Neuronal stem cell (in vitro differentiated cells): Measurements from ENCODE around the gene DNTTIP2.

Experiments
- DNase-seq: peaks from one replicate; pipeline ENCODE4 v3.0.0-alpha.2; 2013; ENCODE audit warnings: low spot score
- H2AFZ ChIP-seq: one replicate; pipeline ENCODE4 v1.6.1; 2013; ENCODE audit warnings: mild to moderate bottlenecking, low read length, inconsistent platforms
- H2AK5ac ChIP-seq: 2 replicates; pipeline ENCODE4 v1.6.1; 2013; ENCODE audit warnings: low read depth, mild to moderate bottlenecking, inconsistent platforms, low read length, moderate library complexity, mixed read lengths
- H2BK120ac ChIP-seq: 2 replicates; pipeline ENCODE4 v1.6.1; 2013; ENCODE audit warnings: low read depth, mild to moderate bottlenecking, inconsistent platforms, low read length, moderate library complexity, mixed read lengths
- H2BK12ac ChIP-seq: one replicate; pipeline ENCODE4 v1.6.1; 2013; ENCODE audit warnings: low read length, inconsistent platforms
- H2BK15ac ChIP-seq: 2 replicates; pipeline ENCODE4 v1.6.1; 2013; ENCODE audit warnings: mild to moderate bottlenecking, low read length, inconsistent platforms, mixed read lengths
- H2BK5ac ChIP-seq: one replicate; pipeline ENCODE4 v1.6.1; 2013; ENCODE audit warnings: inconsistent platforms, mild to moderate bottlenecking, low read length, moderate library complexity
- H3K14ac ChIP-seq: one replicate; pipeline ENCODE4 v1.6.1; 2013; ENCODE audit warnings: low read length, inconsistent platforms
- H3K18ac ChIP-seq: 2 replicates; pipeline ENCODE4 v1.6.1; 2013; ENCODE audit warnings: low read length, inconsistent platforms
- H3K23ac ChIP-seq: 2 replicates; pipeline ENCODE4 v1.6.1; 2013; ENCODE audit warnings: low read depth, mild to moderate bottlenecking, mixed read lengths, low read length, inconsistent platforms; ENCODE audit not compliant: poor library complexity
- H3K27ac ChIP-seq: replicated peaks from 3 replicates; pipeline ENCODE4 v1.5.1; 2013; ENCODE audit warnings: low read length, inconsistent platforms
- H3K27me3 ChIP-seq, 3 experiments: 2 replicates each; pipeline ENCODE4 v1.6.1; 2013; ENCODE audit warnings: low read length in 3 of 3, mild to moderate bottlenecking in 2 of 3, inconsistent platforms in 1 of 3, low read depth in 1 of 3, mixed read lengths in 1 of 3, moderate library complexity in 1 of 3; ENCODE audit not compliant: control insufficient read depth in 3 of 3, insufficient read depth in 3 of 3
- H3K36me3 ChIP-seq, 2 donors: replicated peaks in 1 of 2; 2 replicates each; pipeline ENCODE4 v1.6.1; 2013; ENCODE audit warnings: low read length in 2 of 2; ENCODE audit not compliant: control insufficient read depth in 2 of 2, insufficient read depth in 2 of 2
- H3K4ac ChIP-seq: 2 replicates; pipeline ENCODE4 v1.6.1; 2013; ENCODE audit warnings: inconsistent platforms, mild to moderate bottlenecking, low read length, moderate library complexity
- H3K4me1 ChIP-seq, 2 donors: 1 replicate in 1 of 2; 2 replicates in 1 of 2; pipeline ENCODE4 v1.6.1; 2013; ENCODE audit warnings: low read length in 2 of 2, low read depth in 1 of 2; ENCODE audit not compliant: control insufficient read depth in 2 of 2, insufficient read depth in 1 of 2
- H3K4me2 ChIP-seq: one replicate; pipeline ENCODE4 v1.6.1; 2013; ENCODE audit warnings: mild to moderate bottlenecking, low read length, inconsistent platforms; ENCODE audit not compliant: insufficient read depth, poor library complexity, severe bottlenecking
- H3K4me3 ChIP-seq, 2 donors: 2 replicates each; pipeline ENCODE4 v1.5.1; 2013; ENCODE audit warnings: low read length in 2 of 2, mild to moderate bottlenecking in 2 of 2, inconsistent platforms in 1 of 2, moderate library complexity in 1 of 2
- H3K79me1 ChIP-seq: one replicate; pipeline ENCODE4 v1.6.1; 2013; ENCODE audit warnings: low read depth, mild to moderate bottlenecking, inconsistent platforms, low read length, moderate library complexity
- H3K9ac ChIP-seq: one replicate; pipeline ENCODE4 v1.6.1; 2013; ENCODE audit warnings: mild to moderate bottlenecking, low read depth, low read length, inconsistent platforms; ENCODE audit not compliant: poor library complexity
- H3K9me3 ChIP-seq, 2 donors: replicated peaks in 1 of 2; 2 replicates each; pipeline versions ENCODE3 to v1.6.1; 2013; ENCODE audit warnings: low read length in 2 of 2, mild to moderate bottlenecking in 2 of 2, inconsistent platforms in 1 of 2, low read depth in 1 of 2, mixed read lengths in 1 of 2, moderate library complexity in 1 of 2; ENCODE audit not compliant: control insufficient read depth in 2 of 2, insufficient read depth in 1 of 2
- H4K8ac ChIP-seq: one replicate; pipeline ENCODE4 v1.6.1; 2013; ENCODE audit warnings: low read depth, mild to moderate bottlenecking, inconsistent platforms, low read length, moderate library complexity
- H4K91ac ChIP-seq: one replicate; pipeline ENCODE4 v1.6.1; 2013; ENCODE audit warnings: low read length, low read depth, mild to moderate bottlenecking, inconsistent platforms; ENCODE audit not compliant: poor library complexity
- WGBS, 2 donors: extraction: QIAGEN DNeasy Blood & Tissue Kit; methylation state at CpG; one replicate each; pipeline ENCODE4 v1.1.7; 2013; ENCODE audit warnings: missing lambda C conversion rate in 2 of 2, mixed read lengths in 1 of 2; ENCODE audit not compliant: insufficient read length in 2 of 2, insufficient replicate concordance in 1 of 2; ENCODE audit errors: extremely low coverage in 2 of 2; 5-methylcytosine and 5-hydroxymethylcytosine counted together

The DNTTIP2 gene

GRCh38 chr1:93842750-93843500 lies 36.1 kb downstream of the DNTTIP2 start:
- H3K4me3 ChIP-seq = no peak overlapping the region
- H4K91ac ChIP-seq = no peak overlapping the region
- H3K4ac ChIP-seq = no peak overlapping the region
- H3K27me3 ChIP-seq = no peaks in the 10 kb centered on the region
- H3K18ac ChIP-seq = no peak overlapping the region
- no peak for DNase-seq
- no peak overlapping the region for H4K8ac ChIP-seq
- H3K23ac ChIP-seq = no peak overlapping the region
- no peak overlapping the region for H2BK5ac ChIP-seq
- H2AK5ac ChIP-seq = no peak overlapping the region
- no peaks in the 10 kb centered on the region for H3K9me3 ChIP-seq
- no peak overlapping the region for H3K14ac ChIP-seq
- H3K27ac ChIP-seq = no peak overlapping the region
- no peaks in the 10 kb centered on the region for H3K79me1 ChIP-seq
- peaks cover 0 to 6% of the 10 kb centered on the region in 2 donors for H3K4me1 ChIP-seq
- no peak overlapping the region for H3K4me2 ChIP-seq
- H2BK120ac ChIP-seq = no peak overlapping the region
- WGBS, 2 donors = no CpG with 5 or more reads among the region's 5 CpGs
- peaks cover 0 to 11% of the 10 kb centered on the region in 2 donors for H3K36me3 ChIP-seq
- H2AFZ ChIP-seq = no peak overlapping the region
- H2BK12ac ChIP-seq = no peak overlapping the region
- H2BK15ac ChIP-seq = no peak overlapping the region
- no peak overlapping the region for H3K9ac ChIP-seq

GRCh38 chr1:93841771-93842170 lies 37.2 kb downstream of the DNTTIP2 start:
- Histone ChIP-seq H2BK15ac (no peak overlapping the region), H3K36me3 (peaks cover 0 to 11% of the 10 kb centered on the region in 2 donors), H3K4me3 (no peak overlapping the region), H3K23ac (no peak overlapping the region), H4K8ac (no peak overlapping the region), H3K14ac (no peak overlapping the region), H3K27me3 (no peaks in the 10 kb centered on the region), H2BK12ac (no peak overlapping the region), H2AFZ (no peak overlapping the region), H3K27ac (no peak overlapping the region), H3K4me2 (no peak overlapping the region), H3K9ac (no peak overlapping the region), H2BK120ac (no peak overlapping the region), H2AK5ac (no peak overlapping the region), H3K4me1 (peaks cover 0 to 10% of the 10 kb centered on the region in 2 donors), H3K18ac (no peak overlapping the region), H3K79me1 (no peaks in the 10 kb centered on the region), H2BK5ac (no peak overlapping the region), H3K4ac (no peak overlapping the region), H4K91ac (no peak overlapping the region), H3K9me3 (no peaks in the 10 kb centered on the region)
- WGBS, 2 donors = no CpG with 5 or more reads among the region's 3 CpGs
- DNase-seq = no peak

GRCh38 chr1:93840956-93841482 lies 38.0 kb downstream of the DNTTIP2 start:
- Histone ChIP-seq H2BK15ac (no peak overlapping the region), H3K9me3 (peaks cover 0 to 2% of the 10 kb centered on the region in 2 donors), H3K27me3 (no peaks in the 10 kb centered on the region), H3K14ac (no peak overlapping the region), H4K8ac (no peak overlapping the region), H3K36me3 (peaks cover 0 to 11% of the 10 kb centered on the region in 2 donors), H3K4me1 (peaks cover 0 to 10% of the 10 kb centered on the region in 2 donors), H3K4ac (no peak overlapping the region), H3K4me2 (no peak overlapping the region), H2BK12ac (no peak overlapping the region), H4K91ac (no peak overlapping the region), H2AK5ac (no peak overlapping the region), H2AFZ (no peak overlapping the region), H3K79me1 (no peaks in the 10 kb centered on the region), H2BK5ac (no peak overlapping the region), H3K4me3 (no peak overlapping the region), H2BK120ac (no peak overlapping the region), H3K23ac (no peak overlapping the region), H3K18ac (no peak overlapping the region), H3K9ac (no peak overlapping the region), H3K27ac (no peak overlapping the region)
- no CpG with 5 or more reads among the region's 4 CpGs for WGBS, 2 donors
- DNase-seq = no peak

GRCh38 chr1:93839753-93840152 lies 39.3 kb downstream of the DNTTIP2 start:
- WGBS, 2 donors = no CpG with 5 or more reads among the region's 2 CpGs
- no peak overlapping the region for H3K27ac ChIP-seq
- peaks cover 0 to 11% of the 10 kb centered on the region in 2 donors for H3K36me3 ChIP-seq

More at GRCh38 chr1:93839753-93840152, 39.3 kb downstream of the DNTTIP2 start:
- Histone ChIP-seq H3K18ac (no peak overlapping the region), H2BK12ac (no peak overlapping the region), H3K27me3 (no peaks in the 10 kb centered on the region), H3K9ac (no peak overlapping the region), H2AFZ (no peak overlapping the region), H3K4me2 (no peak overlapping the region), H3K79me1 (no peaks in the 10 kb centered on the region), H3K23ac (no peak overlapping the region), H3K4ac (no peak overlapping the region), H2BK120ac (no peak overlapping the region), H3K4me3 (no peak overlapping the region), H3K9me3 (peaks cover 0 to 4% of the 10 kb centered on the region in 2 donors), H2BK15ac (no peak overlapping the region), H2BK5ac (no peak overlapping the region), H4K8ac (no peak overlapping the region), H2AK5ac (no peak overlapping the region), H4K91ac (no peak overlapping the region), H3K4me1 (peaks cover 0 to 6% of the 10 kb centered on the region in 2 donors), H3K14ac (no peak overlapping the region)
- DNase-seq = no peak
